PC-3 (cell line): ENCODE measurements around the gene NPNT. TPM values are rescaled to one million over a fixed set of nuclear protein-coding genes. Genes with fewer than 3 reads are reported as not detected.

Experiments
- ATAC-seq: fragments of 200-7000 bp; cut with Tn5 transposase; 2 replicates; pipeline ENCODE4 v1.9.1; 2020; ENCODE audit warnings: mild to moderate bottlenecking, moderate library complexity
- BruUV-seq: library from RNA; stranded (reverse); fragments of 400-500 nt; replicated peaks from 2 replicates; lab custom pipeline; 2021; lab: Mats Ljungman, UMichigan
- CTCF ChIA-PET: fragments of 300-600 bp; sonication (Branson Sonifier 250); formaldehyde crosslinking; loops from one replicate; lab custom pipeline; 2022; ENCODE audit warnings: antibody characterized with exemption; lab: Charles Lee
- POLR2A ChIA-PET: fragments of 300-600 bp; sonication (Branson Sonifier 250); formaldehyde crosslinking; loops from one replicate; lab custom pipeline; 2022; ENCODE audit warnings: antibody characterized with exemption; ENCODE audit not compliant: unreplicated experiment; lab: Charles Lee
- DNase-seq: peaks from one replicate; pipeline ENCODE4 v3.0.0-alpha.2; 2015
- H2AFZ ChIP-seq: fragments of 300-600 bp; sonication (generic); 2 replicates; pipeline ENCODE4 v1.6.0; 2016; ENCODE audit warnings: antibody characterized with exemption, low read length
- H3F3A ChIP-seq: fragments of 300-600 bp; sonication (generic); one replicate; pipeline ENCODE4 v1.6.0; 2017; ENCODE audit warnings: antibody characterized with exemption, low read length, control low read depth, mild to moderate bottlenecking; ENCODE audit not compliant: unreplicated experiment
- H3K27ac ChIP-seq: fragments of 300-600 bp; sonication (generic); 2 replicates; pipeline ENCODE4 v1.5.1; 2016; ENCODE audit warnings: mild to moderate bottlenecking, low read length
- H3K27me3 ChIP-seq: fragments of 300-600 bp; sonication (generic); 2 replicates; pipeline ENCODE4 v1.6.1; 2016; ENCODE audit warnings: low read length, mixed read lengths
- H3K36me3 ChIP-seq: fragments of 300-600 bp; sonication (generic); 2 replicates; pipeline ENCODE4 v1.6.1; 2016; ENCODE audit warnings: low read depth, mixed run types, low read length, mixed read lengths
- H3K4me1 ChIP-seq: fragments of 300-600 bp; sonication (generic); 2 replicates; pipeline ENCODE4 v1.5.1; 2016; ENCODE audit warnings: low read length; ENCODE audit not compliant: insufficient read depth
- H3K4me2 ChIP-seq: fragments of 300-600 bp; sonication (generic); 2 replicates; pipeline ENCODE4 v1.6.0; 2016; ENCODE audit warnings: low read length
- H3K4me3 ChIP-seq: fragments of 300-600 bp; sonication (generic); 2 replicates; pipeline ENCODE4 v1.5.1; 2016; ENCODE audit warnings: mild to moderate bottlenecking, low read length, mixed read lengths
- H3K79me2 ChIP-seq: fragments of 300-600 bp; sonication (generic); 2 replicates; pipeline ENCODE4 v1.6.1; 2017; ENCODE audit warnings: low read length, mixed read lengths
- H3K9ac ChIP-seq: fragments of 300-600 bp; sonication (generic); 2 replicates; pipeline ENCODE4 v1.6.0; 2016; ENCODE audit warnings: mild to moderate bottlenecking, low read length
- H3K9me2 ChIP-seq: fragments of 300-600 bp; sonication (generic); replicated peaks from 2 replicates; pipeline ENCODE4 v1.6.1; 2016; ENCODE audit warnings: mixed run types, low read length, mixed read lengths
- H3K9me3 ChIP-seq: fragments of 300-600 bp; sonication (generic); 2 replicates; pipeline ENCODE4 v1.6.1; 2016; ENCODE audit warnings: low read length, mixed read lengths
- H4K20me1 ChIP-seq: fragments of 300-600 bp; sonication (generic); 2 replicates; pipeline ENCODE4 v1.6.1; 2016; ENCODE audit warnings: low read length, mixed read lengths
- EZH2 ChIP-seq: fragments of 300-600 bp; sonication (generic); IDR thresholded peaks from one replicate; pipeline ENCODE4 v1.6.1; 2017; ENCODE audit warnings: antibody characterized with exemption, mild to moderate bottlenecking, low read length; ENCODE audit not compliant: unreplicated experiment
- EZH2phosphoT487 ChIP-seq: fragments of 300-600 bp; sonication (generic); IDR thresholded peaks from 2 replicates; pipeline ENCODE4 v1.6.1; 2018; ENCODE audit warnings: mild to moderate bottlenecking, antibody characterized with exemption, low read length, borderline replicate concordance
- intact Hi-C: fragments of 100-400 bp; cut with micrococcal nuclease; formaldehyde crosslinking; loops from 2 replicates; pipeline ENCODE4 v1.9.0; 2023
- total RNA-seq: library from RNA; depleted of rRNA; stranded (reverse); fragments of >200 nt; gene quantifications from 2 replicates; pipeline ENCODE4 v1.2.3, GENCODE V29; 2014
- TF ChIP-seq, protein P1 (sequence below): fragments of 300-600 bp; sonication (generic); conservative IDR thresholded peaks from 2 replicates; pipeline ENCODE4 v1.5.1; 2017; ENCODE audit warnings: antibody characterized with exemption, low read depth, mild to moderate bottlenecking, low read length

Gene NPNT
- total RNA-seq, 1 experiment from 2014 or later, result 29.7 TPM

DNA sequence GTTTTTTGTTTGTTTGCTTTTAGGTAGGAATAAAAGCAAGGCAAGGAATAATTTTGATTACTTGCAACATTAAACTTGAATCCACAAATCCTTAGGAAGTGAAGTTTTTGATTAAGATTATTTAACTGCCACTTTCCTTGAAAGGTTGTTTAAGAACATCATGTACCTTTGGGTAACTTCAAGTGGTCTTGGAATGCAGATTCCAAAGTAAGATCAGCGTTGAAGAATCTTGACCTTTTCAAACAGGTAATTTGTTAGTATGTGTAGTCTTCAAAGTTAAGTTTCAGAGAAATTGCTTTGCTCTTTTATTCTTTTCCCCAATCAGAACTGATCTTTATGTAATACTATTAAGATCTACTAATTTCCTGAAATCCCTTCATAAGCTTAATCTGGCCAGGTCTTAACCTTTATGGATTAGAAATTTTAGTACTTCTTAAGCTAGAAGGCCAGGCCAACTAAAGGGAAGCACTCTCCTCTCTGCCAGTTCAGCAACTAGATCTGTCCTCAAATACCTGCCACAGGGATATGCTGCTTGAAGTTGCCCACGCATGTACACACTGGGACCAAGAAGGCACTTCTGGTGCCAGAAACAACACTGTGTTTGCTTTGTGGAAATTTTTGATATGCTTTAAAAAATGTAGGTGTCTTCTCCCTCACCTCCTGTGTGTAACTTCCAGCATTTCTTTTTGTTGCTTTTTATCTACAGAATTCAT is 7.4 kb downstream of the NPNT start:
- POLR2A ChIA-PET, result no interaction called here
- no TSS peak for BruUV-seq
- H3K79me2 ChIP-seq, result peaks cover 16% of the 10 kb centered on the region

DNA sequence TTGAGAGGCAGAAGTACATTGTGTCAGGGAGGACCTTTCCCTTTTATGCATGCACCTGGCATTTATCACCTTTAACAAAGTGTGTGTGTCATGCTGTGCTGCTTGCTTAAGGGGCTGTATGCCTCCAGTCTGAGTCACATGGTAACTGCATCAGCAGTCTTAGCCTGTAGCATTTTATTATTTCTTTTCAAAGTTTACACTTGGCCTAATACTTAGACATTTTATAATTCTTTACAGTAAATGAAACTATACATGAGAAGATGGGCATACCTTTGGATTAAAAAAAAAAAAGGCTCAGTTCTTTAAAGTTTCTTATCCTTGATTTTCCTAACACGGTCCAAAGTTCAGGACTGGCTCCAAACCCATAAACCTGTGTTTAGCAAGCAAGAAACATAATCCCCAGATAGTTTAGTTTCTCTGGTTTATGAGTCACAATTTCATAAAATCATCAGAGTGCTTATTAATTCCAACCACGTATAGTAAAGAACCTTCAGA is 14.6 kb downstream of the NPNT start:
- ATAC-seq (peak; percentile 99), DNase-seq (peak; percentile 87)
- Histone ChIP-seq H3K4me1 (peaks cover 26% of the 10 kb centered on the region), H4K20me1 (no peaks in the 10 kb centered on the region), H3K27me3 (no peaks in the 10 kb centered on the region), H2AFZ (no peak overlapping the region), H3K79me2 (no peaks in the 10 kb centered on the region), H3K4me2 (peak overlapping the region; percentile 81), H3K4me3 (peak overlapping the region; percentile 52; the same call in 1 of the 2 replicates), H3K9me3 (no peaks in the 10 kb centered on the region), H3K36me3 (no peaks in the 10 kb centered on the region; the same call in 1 of the 2 replicates), H3K9ac (peak overlapping the region; percentile 57; the same call in 1 of the 2 replicates), H3K27ac (peak overlapping the region; percentile 92), H3K9me2 (no peaks in the 10 kb centered on the region), H3F3A (peaks cover 5% of the 10 kb centered on the region)
- CTCF ChIA-PET, result no interaction called here
- no TSS peak for BruUV-seq
- intact Hi-C loops, result loop anchor here (10.0 kb wide), 2 partner anchors 155 to 355 kb away; partner anchors contain the start of gene ARHGEF38
- POLR2A ChIA-PET, result no interaction called here
- TF ChIP-seq EZH2 (no peak), EZH2phosphoT487 (no peak)
- TF ChIP-seq, protein P1, sequence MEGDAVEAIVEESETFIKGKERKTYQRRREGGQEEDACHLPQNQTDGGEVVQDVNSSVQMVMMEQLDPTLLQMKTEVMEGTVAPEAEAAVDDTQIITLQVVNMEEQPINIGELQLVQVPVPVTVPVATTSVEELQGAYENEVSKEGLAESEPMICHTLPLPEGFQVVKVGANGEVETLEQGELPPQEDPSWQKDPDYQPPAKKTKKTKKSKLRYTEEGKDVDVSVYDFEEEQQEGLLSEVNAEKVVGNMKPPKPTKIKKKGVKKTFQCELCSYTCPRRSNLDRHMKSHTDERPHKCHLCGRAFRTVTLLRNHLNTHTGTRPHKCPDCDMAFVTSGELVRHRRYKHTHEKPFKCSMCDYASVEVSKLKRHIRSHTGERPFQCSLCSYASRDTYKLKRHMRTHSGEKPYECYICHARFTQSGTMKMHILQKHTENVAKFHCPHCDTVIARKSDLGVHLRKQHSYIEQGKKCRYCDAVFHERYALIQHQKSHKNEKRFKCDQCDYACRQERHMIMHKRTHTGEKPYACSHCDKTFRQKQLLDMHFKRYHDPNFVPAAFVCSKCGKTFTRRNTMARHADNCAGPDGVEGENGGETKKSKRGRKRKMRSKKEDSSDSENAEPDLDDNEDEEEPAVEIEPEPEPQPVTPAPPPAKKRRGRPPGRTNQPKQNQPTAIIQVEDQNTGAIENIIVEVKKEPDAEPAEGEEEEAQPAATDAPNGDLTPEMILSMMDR, result no peak

More for the DNA sequence above, 7.4 kb downstream of the NPNT start:
- intact Hi-C loops, result loop anchor here (10.0 kb wide), 1 partner anchor 348 kb away; the partner anchor contains the start of gene ARHGEF38
- H2AFZ ChIP-seq, result no peak overlapping the region
- no peaks in the 10 kb centered on the region for H3K9me3 ChIP-seq
- TF ChIP-seq, protein P1, result no peak
- TF ChIP-seq EZH2 (no peak), EZH2phosphoT487 (no peak)
- no peak overlapping the region for H3K27ac ChIP-seq
- no peaks in the 10 kb centered on the region; the same call in 1 of the 2 replicates for H3K36me3 ChIP-seq
- H4K20me1 ChIP-seq, result no peaks in the 10 kb centered on the region
- no peaks in the 10 kb centered on the region for H3K27me3 ChIP-seq
- ATAC-seq, result no peak
- CTCF ChIA-PET, result no interaction called here
- peaks cover 12% of the 10 kb centered on the region for H3K4me1 ChIP-seq
- no peaks in the 10 kb centered on the region for H3F3A ChIP-seq
- no peaks in the 10 kb centered on the region for H3K9me2 ChIP-seq
- DNase-seq, result no peak
- no peak overlapping the region for H3K4me3 ChIP-seq
- H3K4me2 ChIP-seq, result no peak overlapping the region
- H3K9ac ChIP-seq, result no peak overlapping the region

DNA sequence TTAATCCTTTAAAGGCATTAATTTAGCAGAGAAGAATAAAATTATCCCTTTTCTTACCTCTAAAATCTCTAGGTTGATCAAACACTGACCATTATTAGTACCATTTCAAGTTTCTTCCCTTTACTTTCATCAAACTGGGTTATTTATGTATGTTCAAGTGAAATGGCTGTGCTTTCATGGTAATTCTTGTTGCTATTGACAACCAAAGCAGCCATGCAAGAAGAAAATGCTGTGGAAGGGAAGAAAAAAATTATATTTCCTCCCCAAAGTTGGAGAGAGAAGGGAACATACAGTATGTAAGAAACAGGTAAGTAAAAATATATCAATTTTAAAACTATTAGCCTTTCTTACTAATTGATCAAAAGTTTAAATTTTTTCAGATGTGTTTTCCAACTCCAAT is 16.2 kb downstream of the NPNT start:
- Histone ChIP-seq H3F3A (peaks cover 5% of the 10 kb centered on the region), H2AFZ (no peak overlapping the region), H3K27me3 (no peaks in the 10 kb centered on the region), H3K36me3 (no peaks in the 10 kb centered on the region), H3K4me2 (no peak overlapping the region), H3K79me2 (no peaks in the 10 kb centered on the region), H3K4me1 (peaks cover 38% of the 10 kb centered on the region), H3K9me2 (no peaks in the 10 kb centered on the region), H3K9me3 (no peaks in the 10 kb centered on the region), H3K4me3 (no peak overlapping the region), H3K27ac (no peak overlapping the region), H3K9ac (no peak overlapping the region), H4K20me1 (no peaks in the 10 kb centered on the region)
- intact Hi-C loops, result loop anchor here (10.0 kb wide), 1 partner anchor 153 kb away; no protein-coding TSS in a partner anchor
- ChIA-PET POLR2A (no interaction called here), CTCF (no interaction called here)
- DNase-seq (no peak), ATAC-seq (no peak)
- TF ChIP-seq EZH2phosphoT487 (no peak), EZH2 (no peak)
- TF ChIP-seq, protein P1, result no peak
- BruUV-seq, result no TSS peak
